Esophagus (tissue), 2 donors: ENCODE results near the gene FSHB. TPM values are rescaled to one million over a fixed set of nuclear protein-coding genes. Genes with fewer than 3 reads are reported as not detected.

Experiments
- H3K27ac ChIP-seq, 2 donors: one replicate each; pipeline ENCODE4 v1.5.1; 2013; ENCODE audit warnings: low read depth in 2 of 2, mild to moderate bottlenecking in 2 of 2, inconsistent platforms in 1 of 2, low read length in 1 of 2, moderate library complexity in 1 of 2
- H3K27me3 ChIP-seq, 2 donors: one replicate each; pipeline ENCODE4 v1.6.1; 2013; ENCODE audit warnings: low read length in 2 of 2, control low read depth in 1 of 2, mild to moderate bottlenecking in 1 of 2; ENCODE audit not compliant: insufficient read depth in 2 of 2, control insufficient read depth in 1 of 2
- H3K36me3 ChIP-seq, 2 donors: one replicate each; pipeline ENCODE4 v1.6.1; 2013; ENCODE audit warnings: low read length in 1 of 2; ENCODE audit not compliant: control insufficient read depth in 2 of 2, insufficient read depth in 2 of 2
- H3K4me1 ChIP-seq, 2 donors: one replicate each; pipeline ENCODE4 v1.6.1; 2013; ENCODE audit warnings: low read length in 1 of 2; ENCODE audit not compliant: control insufficient read depth in 2 of 2, insufficient read depth in 2 of 2
- H3K4me3 ChIP-seq, 2 donors: one replicate each; pipeline ENCODE4 v1.5.1; 2013; ENCODE audit warnings: low read length in 2 of 2, mild to moderate bottlenecking in 2 of 2, low read depth in 1 of 2, moderate library complexity in 1 of 2
- H3K9me3 ChIP-seq, 2 donors: one replicate each; pipeline ENCODE4 v1.6.1; 2013; ENCODE audit warnings: mild to moderate bottlenecking in 2 of 2, low read depth in 1 of 2, low read length in 1 of 2, moderate library complexity in 1 of 2; ENCODE audit not compliant: control insufficient read depth in 2 of 2, insufficient read depth in 1 of 2
- WGBS, 2 donors: extraction: QIAGEN DNeasy Blood & Tissue Kit; methylation state at CpG; one replicate each; pipeline ENCODE4 v1.1.7; 2013; 5-methylcytosine and 5-hydroxymethylcytosine counted together
- polyA plus RNA-seq, 2 donors: library from polyadenylated mRNA; stranded (reverse); fragments of 200-250 nt; gene quantifications; one replicate each; pipeline ENCODE4 v1.2.3, GENCODE V29; 2013
- donor health status: healthy with polysubstance abuse.
- donor health status: Bipolar disorder and iron deficiency.

FSHB gene
- polyA plus RNA-seq, 2 donors = not detected

GRCh38 chr11:30218278-30218677 lies 12.5 kb upstream of the FSHB start:
- no peak overlapping the region for H3K4me3 ChIP-seq
- no peaks in the 10 kb centered on the region for H3K27me3 ChIP-seq
- 83 to 88% methylated on average over 4 of the region's 4 CpGs for WGBS, 2 donors
- no peak overlapping the region for H3K27ac ChIP-seq
- no peaks in the 10 kb centered on the region for H3K4me1 ChIP-seq
- H3K9me3 ChIP-seq = no peaks in the 10 kb centered on the region
- no peaks in the 10 kb centered on the region for H3K36me3 ChIP-seq

GRCh38 chr11:30225642-30226041 lies 5.2 kb upstream of the FSHB start:
- H3K27ac ChIP-seq = no peak overlapping the region
- no peak overlapping the region for H3K4me3 ChIP-seq
- peaks cover 3 to 7% of the 10 kb centered on the region in 2 donors for H3K9me3 ChIP-seq
- H3K4me1 ChIP-seq = no peaks in the 10 kb centered on the region
- H3K36me3 ChIP-seq = no peaks in the 10 kb centered on the region
- H3K27me3 ChIP-seq = no peaks in the 10 kb centered on the region

GRCh38 chr11:30228323-30228884 lies 2.4 kb upstream of the FSHB start:
- H3K36me3 ChIP-seq = no peaks in the 10 kb centered on the region
- H3K4me1 ChIP-seq = no peaks in the 10 kb centered on the region
- no peaks in the 10 kb centered on the region for H3K27me3 ChIP-seq
- WGBS, 2 donors = 85 to 86% methylated on average over 5 of the region's 5 CpGs
- H3K4me3 ChIP-seq = no peak overlapping the region
- H3K27ac ChIP-seq = no peak overlapping the region
- H3K9me3 ChIP-seq = peaks cover 3 to 7% of the 10 kb centered on the region in 2 donors

- Histone ChIP-seq H3K36me3 (no peaks in the 10 kb centered on the region), H3K4me1 (no peaks in the 10 kb centered on the region), H3K4me3 (no peak overlapping the region), H3K27me3 (no peaks in the 10 kb centered on the region), H3K27ac (no peak overlapping the region), H3K9me3 (peaks cover 0 to 2% of the 10 kb centered on the region in 2 donors)
- WGBS, 2 donors = 76 to 81% methylated on average over 2 of the region's 2 CpGs
Measured at GRCh38 chr11:30239025-30239424, 8.2 kb downstream of the FSHB start.

GRCh38 chr11:30244265-30244664 lies 13.5 kb downstream of the FSHB start:
- H3K27ac ChIP-seq = no peak overlapping the region
- no peak overlapping the region for H3K4me3 ChIP-seq
- H3K27me3 ChIP-seq = no peaks in the 10 kb centered on the region
- H3K9me3 ChIP-seq = no peaks in the 10 kb centered on the region
- no peaks in the 10 kb centered on the region for H3K36me3 ChIP-seq
- WGBS, 2 donors = 7 to 27% methylated on average over 1 of the region's 1 CpG
- no peaks in the 10 kb centered on the region for H3K4me1 ChIP-seq

GRCh38 chr11:30245621-30246020 lies 14.8 kb downstream of the FSHB start:
- WGBS, 2 donors = 68 to 75% methylated on average over 2 of the region's 2 CpGs
- no peaks in the 10 kb centered on the region for H3K4me1 ChIP-seq

GRCh38 chr11:30254307-30255298 lies 23.8 kb downstream of the FSHB start:
- no peaks in the 10 kb centered on the region for H3K36me3 ChIP-seq
- H3K27ac ChIP-seq = no peak overlapping the region
- H3K9me3 ChIP-seq = no peaks in the 10 kb centered on the region
- 40 to 56% methylated on average over 3 of the region's 3 CpGs for WGBS, 2 donors
- no peaks in the 10 kb centered on the region for H3K27me3 ChIP-seq
- no peak overlapping the region for H3K4me3 ChIP-seq
- no peaks in the 10 kb centered on the region for H3K4me1 ChIP-seq

More at GRCh38 chr11:30245621-30246020, 14.8 kb downstream of the FSHB start:
- H3K4me3 ChIP-seq = no peak overlapping the region
- H3K27me3 ChIP-seq = no peaks in the 10 kb centered on the region
- H3K36me3 ChIP-seq = no peaks in the 10 kb centered on the region
- H3K27ac ChIP-seq = no peak overlapping the region
- no peaks in the 10 kb centered on the region for H3K9me3 ChIP-seq

- Histone ChIP-seq H3K27me3 (no peaks in the 10 kb centered on the region), H3K9me3 (no peaks in the 10 kb centered on the region), H3K36me3 (no peaks in the 10 kb centered on the region), H3K4me1 (no peaks in the 10 kb centered on the region), H3K4me3 (no peak overlapping the region), H3K27ac (no peak overlapping the region)
- 77 to 78% methylated on average over 5 of the region's 5 CpGs for WGBS, 2 donors
Measured at GRCh38 chr11:30255637-30256036, 24.8 kb downstream of the FSHB start.

GRCh38 chr11:30257058-30257457 lies 26.2 kb downstream of the FSHB start:
- H3K9me3 ChIP-seq = no peaks in the 10 kb centered on the region
- no peak overlapping the region for H3K27ac ChIP-seq
- 70 to 74% methylated on average over 3 of the region's 3 CpGs for WGBS, 2 donors
- no peak overlapping the region for H3K4me3 ChIP-seq
- H3K4me1 ChIP-seq = no peaks in the 10 kb centered on the region
- no peaks in the 10 kb centered on the region for H3K36me3 ChIP-seq
- H3K27me3 ChIP-seq = no peaks in the 10 kb centered on the region
